HEK293 (cell line): Measurements from ENCODE around the gene DYRK2.

Source experiments
- CTCF ChIA-PET: fragments of 350-600 bp; formaldehyde crosslinking; extraction: SDS; loops from one replicate; lab custom pipeline; 2021; ENCODE audit warnings: antibody characterized with exemption; lab: Yijun Ruan, JAX
- POLR2A ChIA-PET: fragments of 300-600 bp; formaldehyde crosslinking; extraction: SDS; loops from one replicate; lab custom pipeline; 2020; ENCODE audit warnings: antibody characterized with exemption, inconsistent platforms; lab: Yijun Ruan, JAX
- H3K27ac ChIP-seq: fragments of 200-500 bp; sonication (Bioruptor generic); 2 replicates; pipeline ENCODE4 v1.5.1; 2014; ENCODE audit warnings: low read depth, low read length, control low read depth, inconsistent platforms; ENCODE audit errors: extremely low read depth
- H3K36me3 ChIP-seq, 2 experiments: fragments of 200-500 bp in 1 of 2; sonication (Bioruptor generic) in 1 of 2; 1 replicate in 1 of 2; 2 replicates in 1 of 2; pipeline ENCODE4 v1.5.1; 2014 to 2017; ENCODE audit warnings: inconsistent platforms in 2 of 2, low read length in 2 of 2; ENCODE audit not compliant: control insufficient read depth in 2 of 2, insufficient read depth in 1 of 2
- H3K4me1 ChIP-seq: fragments of 200-500 bp; sonication (Bioruptor generic); 2 replicates; pipeline ENCODE4 v1.5.1; 2014; ENCODE audit warnings: mild to moderate bottlenecking, low read length, inconsistent platforms; ENCODE audit not compliant: control insufficient read depth, insufficient read depth
- H3K4me3 ChIP-seq: 2 replicates; pipeline ENCODE4 v1.5.1; 2011; ENCODE audit warnings: low read depth, mild to moderate bottlenecking, control low read depth, low read length, moderate library complexity
- H3K9me3 ChIP-seq: fragments of 200-500 bp; sonication (Bioruptor generic); 2 replicates; pipeline ENCODE4 v1.5.1; 2014; ENCODE audit warnings: low read depth, low read length, inconsistent platforms; ENCODE audit not compliant: control insufficient read depth, insufficient read depth
- HOXA7 ChIP-seq: sonication (generic); formaldehyde crosslinking; IDR thresholded peaks from 2 replicates; pipeline ENCODE4 v1.8.1; 2022; ENCODE audit warnings: missing genetic modification reagents, borderline replicate concordance
- MEIS1 ChIP-seq: sonication (generic); formaldehyde crosslinking; IDR thresholded peaks from 2 replicates; pipeline ENCODE4 v1.8.1; 2022; ENCODE audit warnings: missing genetic modification reagents, mild to moderate bottlenecking, borderline replicate concordance
- ZBTB1 ChIP-seq: fragments of 450-650 bp; formaldehyde crosslinking; IDR thresholded peaks from 2 replicates; pipeline ENCODE4 v1.5.1; 2016; ENCODE audit warnings: missing biosample characterization, missing genetic modification characterization
- ZNF121 ChIP-seq: fragments of 450-650 bp; formaldehyde crosslinking; IDR thresholded peaks from 2 replicates; pipeline ENCODE4 v1.5.1; 2016; ENCODE audit warnings: missing biosample characterization, missing genetic modification characterization
- ZNF132 ChIP-seq: fragments of 450-650 bp; formaldehyde crosslinking; IDR thresholded peaks from 2 replicates; pipeline ENCODE4 v1.5.1; 2017; ENCODE audit warnings: missing biosample characterization, missing genetic modification characterization, borderline replicate concordance
- ZNF169 ChIP-seq: fragments of 450-650 bp; formaldehyde crosslinking; IDR thresholded peaks from 2 replicates; pipeline ENCODE4 v1.5.1; 2016; ENCODE audit warnings: missing biosample characterization, missing genetic modification characterization
- ZNF202 ChIP-seq: fragments of 450-650 bp; formaldehyde crosslinking; IDR thresholded peaks from 2 replicates; pipeline ENCODE4 v1.5.1; 2016; ENCODE audit warnings: missing biosample characterization, missing genetic modification characterization, borderline replicate concordance
- ZNF23 ChIP-seq: fragments of 450-650 bp; formaldehyde crosslinking; IDR thresholded peaks from 2 replicates; pipeline ENCODE4 v1.5.1; 2016; ENCODE audit warnings: missing biosample characterization, missing genetic modification characterization, borderline replicate concordance
- ZNF324 ChIP-seq: fragments of 450-650 bp; formaldehyde crosslinking; IDR thresholded peaks from 2 replicates; pipeline ENCODE4 v1.5.1; 2016; ENCODE audit warnings: missing biosample characterization, missing genetic modification characterization
- ZNF518A ChIP-seq: fragments of 450-650 bp; formaldehyde crosslinking; conservative IDR thresholded peaks from 2 replicates; pipeline ENCODE4 v1.5.1; 2016; ENCODE audit warnings: low read depth, missing biosample characterization, missing genetic modification characterization
- ZNF561 ChIP-seq: fragments of 450-650 bp; IDR thresholded peaks from 2 replicates; pipeline ENCODE4 v1.5.1; 2018; ENCODE audit warnings: missing biosample characterization, missing genetic modification characterization, borderline replicate concordance
- ZNF585B ChIP-seq: fragments of 450-650 bp; formaldehyde crosslinking; IDR thresholded peaks from 2 replicates; pipeline ENCODE4 v1.5.1; 2016; ENCODE audit warnings: missing biosample characterization, missing genetic modification characterization
- ZNF596 ChIP-seq: fragments of 450-650 bp; IDR thresholded peaks from 2 replicates; pipeline ENCODE4 v1.5.0; 2018; ENCODE audit warnings: missing biosample characterization, mild to moderate bottlenecking, missing genetic modification characterization, moderate library complexity
- ZNF626 ChIP-seq: fragments of 450-650 bp; sonication (Bioruptor Pico); formaldehyde crosslinking; IDR thresholded peaks from 2 replicates; pipeline ENCODE4 v1.5.1; 2018; ENCODE audit warnings: missing biosample characterization, missing genetic modification characterization, inconsistent platforms
- ZSCAN16 ChIP-seq: fragments of 450-650 bp; formaldehyde crosslinking; IDR thresholded peaks from 2 replicates; pipeline ENCODE4 v1.5.1; 2016; ENCODE audit warnings: missing biosample characterization, missing genetic modification characterization
- ZSCAN4 ChIP-seq: fragments of 450-650 bp; formaldehyde crosslinking; IDR thresholded peaks from 2 replicates; pipeline ENCODE4 v1.5.1; 2017; ENCODE audit warnings: missing biosample characterization, missing genetic modification characterization
- TF ChIP-seq, protein P1 (sequence below): fragments of 450-650 bp; formaldehyde crosslinking; IDR thresholded peaks from 2 replicates; pipeline ENCODE4 v1.5.1; 2016; ENCODE audit warnings: missing biosample characterization, missing genetic modification characterization
- TF ChIP-seq, protein P2 (sequence below): fragments of 450-650 bp; formaldehyde crosslinking; IDR thresholded peaks from 2 replicates; pipeline ENCODE4 v1.5.1; 2016; ENCODE audit warnings: missing biosample characterization, missing genetic modification characterization, low read depth
- TF ChIP-seq, protein P3 (sequence below): fragments of 450-650 bp; formaldehyde crosslinking; IDR thresholded peaks from 2 replicates; pipeline ENCODE4 v1.5.1; 2016; ENCODE audit warnings: missing biosample characterization, missing genetic modification characterization

DYRK2 gene

DNA sequence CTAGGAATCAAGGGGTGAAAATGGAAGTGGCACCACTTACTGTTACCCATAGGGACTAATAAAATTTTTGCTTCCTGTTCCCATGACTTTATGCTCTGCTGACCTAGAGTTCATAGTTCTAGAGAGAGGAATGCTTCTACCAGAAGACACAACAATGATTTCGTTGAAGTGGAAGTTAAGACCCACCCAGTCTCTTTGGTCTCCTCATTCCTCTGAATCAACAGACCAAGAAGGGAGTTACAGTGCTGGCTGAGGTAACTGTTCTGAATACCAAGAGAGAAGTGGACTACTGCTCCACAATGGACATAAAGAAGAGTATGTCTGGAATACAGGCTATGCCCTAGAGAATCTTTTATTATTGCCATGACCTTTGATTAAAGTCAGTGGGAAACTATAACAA lies 23.5 kb upstream of the DYRK2 start:
- TF ChIP-seq MEIS1 (CRISPR knock-in tag): no peak
- TF ChIP-seq ZNF324 (tag by site-specific recombination): no peak
- TF ChIP-seq ZNF585B (tag by site-specific recombination): no peak
- TF ChIP-seq ZNF132 (tag by site-specific recombination): no peak
- TF ChIP-seq, protein P1, sequence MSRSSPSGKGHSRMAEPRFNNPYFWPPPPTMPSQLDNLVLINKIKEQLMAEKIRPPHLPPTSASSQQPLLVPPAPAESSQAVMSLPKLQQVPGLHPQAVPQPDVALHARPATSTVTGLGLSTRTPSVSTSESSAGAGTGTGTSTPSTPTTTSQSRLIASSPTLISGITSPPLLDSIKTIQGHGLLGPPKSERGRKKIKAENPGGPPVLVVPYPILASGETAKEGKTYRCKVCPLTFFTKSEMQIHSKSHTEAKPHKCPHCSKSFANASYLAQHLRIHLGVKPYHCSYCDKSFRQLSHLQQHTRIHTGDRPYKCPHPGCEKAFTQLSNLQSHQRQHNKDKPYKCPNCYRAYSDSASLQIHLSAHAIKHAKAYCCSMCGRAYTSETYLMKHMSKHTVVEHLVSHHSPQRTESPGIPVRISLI (tag by site-specific recombination): no peak
- no peak for TF ChIP-seq ZNF561 (tag by site-specific recombination)
- TF ChIP-seq ZNF121 (tag by site-specific recombination): no peak
- TF ChIP-seq ZSCAN16 (tag by site-specific recombination): no peak
- no peak for TF ChIP-seq ZNF169
- Histone ChIP-seq H3K4me3 (no peak overlapping the region), H3K4me1 (no peaks in the 10 kb centered on the region), H3K36me3 (no peaks in the 10 kb centered on the region), H3K9me3 (no peaks in the 10 kb centered on the region), H3K27ac (no peak overlapping the region)
- ChIA-PET POLR2A (no interaction called here), CTCF (no interaction called here)

- Histone ChIP-seq H3K27ac (no peak overlapping the region), H3K36me3 (no peaks in the 10 kb centered on the region), H3K4me1 (no peaks in the 10 kb centered on the region), H3K9me3 (no peaks in the 10 kb centered on the region), H3K4me3 (no peak overlapping the region)
- no peak for TF ChIP-seq ZNF518A (tag by site-specific recombination)
- no peak for TF ChIP-seq ZNF596
- ChIA-PET POLR2A (interaction anchor here (0.6 kb wide), 1 partner anchor 71 kb away, joined by 3 read pairs; no protein-coding TSS in a partner anchor), CTCF (interaction anchor here (0.6 to 1.0 kb wide), 2 partner anchors 80 to 270 kb away, joined by 3 read pairs; no protein-coding TSS in a partner anchor)
Measured at GRCh38 chr12:67626156-67626555, 22.4 kb upstream of the DYRK2 start.

GRCh38 chr12:67630373-67631088 lies 18.0 kb upstream of the DYRK2 start:
- no peaks in the 10 kb centered on the region for H3K36me3 ChIP-seq
- ChIA-PET CTCF (interaction anchor here (1.1 to 1.3 kb wide), 2 partner anchors 9 to 12 kb away, joined by 3 read pairs; no protein-coding TSS in a partner anchor), POLR2A (no interaction called here)
- H3K4me3 ChIP-seq: no peak overlapping the region
- H3K9me3 ChIP-seq: no peaks in the 10 kb centered on the region
- H3K4me1 ChIP-seq: no peaks in the 10 kb centered on the region
- H3K27ac ChIP-seq: no peak overlapping the region
- TF ChIP-seq ZNF202: no peak
- TF ChIP-seq, protein P2, sequence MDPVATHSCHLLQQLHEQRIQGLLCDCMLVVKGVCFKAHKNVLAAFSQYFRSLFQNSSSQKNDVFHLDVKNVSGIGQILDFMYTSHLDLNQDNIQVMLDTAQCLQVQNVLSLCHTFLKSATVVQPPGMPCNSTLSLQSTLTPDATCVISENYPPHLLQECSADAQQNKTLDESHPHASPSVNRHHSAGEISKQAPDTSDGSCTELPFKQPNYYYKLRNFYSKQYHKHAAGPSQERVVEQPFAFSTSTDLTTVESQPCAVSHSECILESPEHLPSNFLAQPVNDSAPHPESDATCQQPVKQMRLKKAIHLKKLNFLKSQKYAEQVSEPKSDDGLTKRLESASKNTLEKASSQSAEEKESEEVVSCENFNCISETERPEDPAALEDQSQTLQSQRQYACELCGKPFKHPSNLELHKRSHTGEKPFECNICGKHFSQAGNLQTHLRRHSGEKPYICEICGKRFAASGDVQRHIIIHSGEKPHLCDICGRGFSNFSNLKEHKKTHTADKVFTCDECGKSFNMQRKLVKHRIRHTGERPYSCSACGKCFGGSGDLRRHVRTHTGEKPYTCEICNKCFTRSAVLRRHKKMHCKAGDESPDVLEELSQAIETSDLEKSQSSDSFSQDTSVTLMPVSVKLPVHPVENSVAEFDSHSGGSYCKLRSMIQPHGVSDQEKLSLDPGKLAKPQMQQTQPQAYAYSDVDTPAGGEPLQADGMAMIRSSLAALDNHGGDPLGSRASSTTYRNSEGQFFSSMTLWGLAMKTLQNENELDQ: no peak
- no peak for TF ChIP-seq HOXA7 (CRISPR knock-in tag)
- TF ChIP-seq ZNF626 (tag by site-specific recombination): no peak
- no peak for TF ChIP-seq ZNF23 (tag by site-specific recombination)
- no peak for TF ChIP-seq ZSCAN4 (tag by site-specific recombination)
- TF ChIP-seq ZNF585B (tag by site-specific recombination): no peak
- TF ChIP-seq ZBTB1 (tag by site-specific recombination): no peak
- TF ChIP-seq, protein P3, sequence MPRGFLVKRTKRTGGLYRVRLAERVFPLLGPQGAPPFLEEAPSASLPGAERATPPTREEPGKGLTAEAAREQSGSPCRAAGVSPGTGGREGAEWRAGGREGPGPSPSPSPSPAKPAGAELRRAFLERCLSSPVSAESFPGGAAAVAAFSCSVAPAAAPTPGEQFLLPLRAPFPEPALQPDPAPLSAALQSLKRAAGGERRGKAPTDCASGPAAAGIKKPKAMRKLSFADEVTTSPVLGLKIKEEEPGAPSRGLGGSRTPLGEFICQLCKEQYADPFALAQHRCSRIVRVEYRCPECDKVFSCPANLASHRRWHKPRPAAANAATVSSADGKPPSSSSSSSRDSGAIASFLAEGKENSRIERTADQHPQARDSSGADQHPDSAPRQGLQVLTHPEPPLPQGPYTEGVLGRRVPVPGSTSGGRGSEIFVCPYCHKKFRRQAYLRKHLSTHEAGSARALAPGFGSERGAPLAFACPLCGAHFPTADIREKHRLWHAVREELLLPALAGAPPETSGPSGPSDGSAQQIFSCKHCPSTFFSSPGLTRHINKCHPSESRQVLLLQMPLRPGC (tag by site-specific recombination): no peak
